ENCODE data around the gene XRCC4.

DNA sequence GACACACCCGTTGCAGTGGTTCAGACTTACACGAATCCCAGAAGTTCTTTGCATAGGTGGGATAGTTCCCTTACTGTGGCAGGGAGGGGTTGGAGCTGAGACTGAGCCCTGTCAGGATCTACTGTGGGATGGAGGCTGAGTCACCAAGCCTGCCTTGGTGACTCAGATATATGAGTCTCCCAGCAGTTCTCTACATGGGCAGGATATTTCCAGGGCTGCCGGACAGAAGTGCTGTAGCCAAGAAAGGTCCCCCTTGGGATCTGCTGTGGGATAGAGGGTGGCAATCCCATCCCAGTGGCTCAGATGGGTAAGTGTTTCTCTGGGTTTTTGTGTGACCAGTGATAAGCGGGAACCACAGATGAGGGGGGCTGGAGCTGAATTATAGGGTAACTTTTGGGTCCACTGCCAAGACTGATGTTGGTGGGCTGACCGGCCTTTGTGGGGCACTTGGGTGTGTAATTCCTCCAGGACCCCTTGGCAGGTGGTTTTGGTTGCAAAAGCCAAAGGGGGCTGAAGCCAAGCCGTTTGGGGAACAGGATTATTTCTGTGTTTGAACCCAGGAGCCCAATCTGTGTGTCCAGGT is 18.7 kb downstream of the XRCC4 start:
- TF ChIP-seq, protein P1, sequence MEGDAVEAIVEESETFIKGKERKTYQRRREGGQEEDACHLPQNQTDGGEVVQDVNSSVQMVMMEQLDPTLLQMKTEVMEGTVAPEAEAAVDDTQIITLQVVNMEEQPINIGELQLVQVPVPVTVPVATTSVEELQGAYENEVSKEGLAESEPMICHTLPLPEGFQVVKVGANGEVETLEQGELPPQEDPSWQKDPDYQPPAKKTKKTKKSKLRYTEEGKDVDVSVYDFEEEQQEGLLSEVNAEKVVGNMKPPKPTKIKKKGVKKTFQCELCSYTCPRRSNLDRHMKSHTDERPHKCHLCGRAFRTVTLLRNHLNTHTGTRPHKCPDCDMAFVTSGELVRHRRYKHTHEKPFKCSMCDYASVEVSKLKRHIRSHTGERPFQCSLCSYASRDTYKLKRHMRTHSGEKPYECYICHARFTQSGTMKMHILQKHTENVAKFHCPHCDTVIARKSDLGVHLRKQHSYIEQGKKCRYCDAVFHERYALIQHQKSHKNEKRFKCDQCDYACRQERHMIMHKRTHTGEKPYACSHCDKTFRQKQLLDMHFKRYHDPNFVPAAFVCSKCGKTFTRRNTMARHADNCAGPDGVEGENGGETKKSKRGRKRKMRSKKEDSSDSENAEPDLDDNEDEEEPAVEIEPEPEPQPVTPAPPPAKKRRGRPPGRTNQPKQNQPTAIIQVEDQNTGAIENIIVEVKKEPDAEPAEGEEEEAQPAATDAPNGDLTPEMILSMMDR (IDR thresholded peaks at IDR 0.05) = no peak
- TF ChIP-seq POLR2A (IDR thresholded peaks at IDR 0.05) = no peak

All from adrenal gland (tissue), 5 donors.